ENCODE results near the gene CCL28. TPM values are rescaled to one million over a fixed set of nuclear protein-coding genes. Genes with fewer than 3 reads are reported as not detected.
A peak's percentile ranks its signal among the peaks of the same experiment; 100 is the strongest.

The CCL28 gene
- total RNA-seq, 1 experiment from 2014 or later, result not detected

DNA sequence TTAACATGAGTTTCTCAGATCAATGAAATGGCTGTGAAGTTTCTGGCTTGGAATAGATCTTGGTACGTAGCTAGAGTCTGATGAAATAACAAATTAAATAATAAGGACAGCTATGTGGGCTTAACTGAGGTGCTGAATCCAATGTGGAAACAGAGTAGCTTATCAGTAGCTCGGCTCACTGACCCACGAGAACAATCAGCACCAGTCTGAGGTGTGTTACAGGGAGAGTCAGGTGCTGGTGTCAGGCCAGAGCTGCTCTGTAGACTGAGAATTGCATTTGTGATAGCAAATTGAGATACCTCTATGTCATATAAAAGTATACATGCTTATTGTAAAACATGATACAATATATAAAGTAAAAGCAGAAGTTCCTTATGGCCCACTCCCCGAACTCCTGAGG, 21.2 kb upstream of the CCL28 start:
- TF ChIP-seq, protein P1, sequence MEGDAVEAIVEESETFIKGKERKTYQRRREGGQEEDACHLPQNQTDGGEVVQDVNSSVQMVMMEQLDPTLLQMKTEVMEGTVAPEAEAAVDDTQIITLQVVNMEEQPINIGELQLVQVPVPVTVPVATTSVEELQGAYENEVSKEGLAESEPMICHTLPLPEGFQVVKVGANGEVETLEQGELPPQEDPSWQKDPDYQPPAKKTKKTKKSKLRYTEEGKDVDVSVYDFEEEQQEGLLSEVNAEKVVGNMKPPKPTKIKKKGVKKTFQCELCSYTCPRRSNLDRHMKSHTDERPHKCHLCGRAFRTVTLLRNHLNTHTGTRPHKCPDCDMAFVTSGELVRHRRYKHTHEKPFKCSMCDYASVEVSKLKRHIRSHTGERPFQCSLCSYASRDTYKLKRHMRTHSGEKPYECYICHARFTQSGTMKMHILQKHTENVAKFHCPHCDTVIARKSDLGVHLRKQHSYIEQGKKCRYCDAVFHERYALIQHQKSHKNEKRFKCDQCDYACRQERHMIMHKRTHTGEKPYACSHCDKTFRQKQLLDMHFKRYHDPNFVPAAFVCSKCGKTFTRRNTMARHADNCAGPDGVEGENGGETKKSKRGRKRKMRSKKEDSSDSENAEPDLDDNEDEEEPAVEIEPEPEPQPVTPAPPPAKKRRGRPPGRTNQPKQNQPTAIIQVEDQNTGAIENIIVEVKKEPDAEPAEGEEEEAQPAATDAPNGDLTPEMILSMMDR (conservative IDR thresholded peaks at IDR 0.05), result no peak

More for the DNA sequence above, 21.2 kb upstream of the CCL28 start:
- no peaks in the 10 kb centered on the region for H3K36me3 Mint-ChIP-seq (ENCODE audit: insufficient read depth in 1 of 3, low read depth in 3 of 3)
- H2BK5ac ChIP-seq (ENCODE audit: insufficient read length, low read length), result no peak overlapping the region
- H3K27ac Mint-ChIP-seq, result peak overlapping the region in 1 of 3 experiments; percentile 40; a peak in 1 of 7 replicates
- no peak overlapping the region for H3K4me3 Mint-ChIP-seq
- no CpG with 5 or more reads among the region's 4 CpGs for WGBS (ENCODE audit: extremely low coverage, insufficient read length, low lambda C conversion rate)
- no peak overlapping the region for H2BK120ac ChIP-seq (ENCODE audit: low read depth, low read length, poor library complexity, severe bottlenecking)
- no peak overlapping the region for H3K4me2 ChIP-seq (ENCODE audit: insufficient read depth, insufficient read length, low read length)
- no peak overlapping the region for H2AK5ac ChIP-seq (ENCODE audit: insufficient read length, low read length)
- no peak overlapping the region for H4K8ac ChIP-seq (replicated peaks; ENCODE audit: insufficient read length, low read depth, low read length)
- H3K4ac ChIP-seq (ENCODE audit: low read depth, low read length), result no peak overlapping the region
- no peak overlapping the region for H3K27ac ChIP-seq (ENCODE audit: insufficient read length, low read depth, low read length)
- no peak overlapping the region for H4K91ac ChIP-seq (ENCODE audit: insufficient read length, low read depth, low read length)
- no peak overlapping the region for H3K14ac ChIP-seq (ENCODE audit: insufficient read depth, low read length)
- H2BK12ac ChIP-seq (ENCODE audit: insufficient read length, low read depth, low read length), result no peak overlapping the region
- no peaks in the 10 kb centered on the region for H3K9me3 ChIP-seq (ENCODE audit: control insufficient read depth, low read depth, low read length)
- H3T11ph ChIP-seq (ENCODE audit: low read length), result no peak overlapping the region
- peaks cover 7 to 9% of the 10 kb centered on the region in 2 experiments; a peak in 3 of 4 replicates for H3K4me1 Mint-ChIP-seq
- H3K27me3 ChIP-seq (ENCODE audit: insufficient read depth, low read length), result no peaks in the 10 kb centered on the region
- H3K79me1 ChIP-seq (ENCODE audit: insufficient read depth, low read depth, low read length, poor library complexity, severe bottlenecking), result no peaks in the 10 kb centered on the region
- no peak for DNase-seq
- H4K20me1 ChIP-seq (ENCODE audit: control insufficient read depth, insufficient read depth, insufficient read length), result no peaks in the 10 kb centered on the region
- H2AFZ ChIP-seq (ENCODE audit: low read length), result no peak overlapping the region
- H2BK15ac ChIP-seq (ENCODE audit: low read depth, low read length), result no peak overlapping the region
- no peak overlapping the region for H3K18ac ChIP-seq (ENCODE audit: insufficient read length, low read depth, low read length)
- no peak overlapping the region for H3K9ac ChIP-seq (ENCODE audit: extremely low read depth, insufficient read length, low read length)
- no peaks in the 10 kb centered on the region; the same call in 1 of the 2 replicates for H3K4me1 ChIP-seq (ENCODE audit: insufficient read depth, low read length)
- no peak overlapping the region for H2BK20ac ChIP-seq (ENCODE audit: low read depth, low read length, poor library complexity, severe bottlenecking)
- H3K79me2 ChIP-seq (ENCODE audit: insufficient read depth, low read length), result no peaks in the 10 kb centered on the region
- H4K5ac ChIP-seq (ENCODE audit: insufficient read length, low read depth, low read length), result no peak overlapping the region
- H3K56ac ChIP-seq (ENCODE audit: insufficient read length, low read depth, low read length), result no peak overlapping the region
- H3K23ac ChIP-seq (ENCODE audit: insufficient read length, low read depth, low read length), result no peak overlapping the region
- no peaks in the 10 kb centered on the region for H3K23me2 ChIP-seq (ENCODE audit: insufficient read length, low read depth, low read length, poor library complexity, severe bottlenecking)
- peaks cover 0 to 6% of the 10 kb centered on the region in 2 experiments; a peak in 1 of 5 replicates for H3K9me3 Mint-ChIP-seq
- H3K27me3 Mint-ChIP-seq (ENCODE audit: low read depth), result no peaks in the 10 kb centered on the region

All from H9 (cell line).